IMR-90 (cell line): Measurements from ENCODE around the gene ADH1C. TPM values are rescaled to one million over a fixed set of nuclear protein-coding genes. Genes with fewer than 3 reads are reported as not detected.
"Not testable (repeated sequence)": the region's sequence is repeated elsewhere in the genome, so short reads cannot be mapped to it uniquely, and the experiment has no call there.

ENCODE experiments used
- ATAC-seq: fragments of 200-7000 bp; cut with Tn5 transposase; 2 replicates; pipeline ENCODE4 v1.9.1; 2020; ENCODE audit warnings: low read depth, mild to moderate bottlenecking, moderate library complexity
- BruUV-seq: library from RNA; stranded (reverse); fragments of 400-500 nt; replicated peaks from 2 replicates; lab custom pipeline; 2021; lab: Mats Ljungman, UMichigan
- CTCF ChIA-PET: fragments of 300-600 bp; formaldehyde crosslinking; extraction: SDS; loops from one replicate; lab custom pipeline; 2021; ENCODE audit warnings: antibody characterized with exemption; lab: Yijun Ruan, JAX
- POLR2A ChIA-PET: fragments of 300-600 bp; sonication (Branson Sonifier 250); formaldehyde crosslinking; loops from one replicate; lab custom pipeline; 2022; ENCODE audit warnings: antibody characterized with exemption; ENCODE audit not compliant: unreplicated experiment; lab: Charles Lee
- DNase-seq: peaks from one replicate; pipeline ENCODE4 v3.0.0; 2013
- H2AFZ ChIP-seq: replicated peaks from 2 replicates; pipeline ENCODE3; 2013; ENCODE audit warnings: low read length, mild to moderate bottlenecking; ENCODE audit not compliant: poor library complexity
- H2AK5ac ChIP-seq: 2 replicates; pipeline ENCODE4 v1.6.1; 2013; ENCODE audit warnings: low read depth, low read length, inconsistent platforms
- H2AK9ac ChIP-seq: replicated peaks from 2 replicates; pipeline ENCODE3; 2013; ENCODE audit warnings: mild to moderate bottlenecking, low read depth, low read length, moderate library complexity; ENCODE audit not compliant: poor library complexity
- H2BK120ac ChIP-seq: 2 replicates; pipeline ENCODE4 v1.6.1; 2013; ENCODE audit warnings: low read depth, low read length, inconsistent platforms
- H2BK15ac ChIP-seq: 3 replicates; pipeline ENCODE4 v1.6.1; 2013; ENCODE audit warnings: low read depth, low read length, inconsistent platforms
- H2BK20ac ChIP-seq: 2 replicates; pipeline ENCODE4 v1.6.1; 2013; ENCODE audit warnings: low read depth, mild to moderate bottlenecking, inconsistent platforms, low read length, moderate library complexity
- H2BK5ac ChIP-seq: 2 replicates; pipeline ENCODE4 v1.6.1; 2013; ENCODE audit warnings: mild to moderate bottlenecking, low read depth, low read length, inconsistent platforms; ENCODE audit not compliant: poor library complexity, severe bottlenecking
- H3K14ac ChIP-seq: replicated peaks from 2 replicates; pipeline ENCODE4 v1.6.1; 2013; ENCODE audit warnings: low read depth, low read length, inconsistent platforms
- H3K18ac ChIP-seq: 2 replicates; pipeline ENCODE4 v1.6.1; 2013; ENCODE audit warnings: low read depth, low read length, control low read depth
- H3K23ac ChIP-seq: 2 replicates; pipeline ENCODE4 v1.6.1; 2013; ENCODE audit warnings: low read depth, low read length, inconsistent platforms
- H3K27ac ChIP-seq: 2 replicates; pipeline ENCODE4 v1.5.1; 2013; ENCODE audit warnings: mild to moderate bottlenecking, control low read depth, low read length; ENCODE audit not compliant: insufficient read depth
- H3K27me3 ChIP-seq: 2 replicates; pipeline ENCODE4 v1.6.1; 2013; ENCODE audit warnings: low read length; ENCODE audit not compliant: control insufficient read depth, insufficient read depth
- H3K36me3 ChIP-seq: 2 replicates; pipeline ENCODE4 v1.6.1; 2013; ENCODE audit warnings: low read length, mixed read lengths; ENCODE audit not compliant: control insufficient read depth, insufficient read depth
- H3K4ac ChIP-seq: 2 replicates; pipeline ENCODE4 v1.6.1; 2013; ENCODE audit warnings: low read depth, low read length, inconsistent platforms
- H3K4me1 ChIP-seq: 2 replicates; pipeline ENCODE4 v1.6.1; 2013; ENCODE audit warnings: low read length, mixed read lengths; ENCODE audit not compliant: control insufficient read depth, insufficient read depth
- H3K4me2 ChIP-seq: 2 replicates; pipeline ENCODE4 v1.6.1; 2013; ENCODE audit warnings: low read depth, mild to moderate bottlenecking, control low read depth, low read length, moderate library complexity
- H3K4me3 ChIP-seq: 2 replicates; pipeline ENCODE4 v1.5.1; 2013; ENCODE audit warnings: low read depth, mild to moderate bottlenecking, control low read depth, low read length, moderate library complexity; ENCODE audit not compliant: insufficient read depth
- H3K56ac ChIP-seq: 2 replicates; pipeline ENCODE4 v1.6.1; 2013; ENCODE audit warnings: low read length, inconsistent platforms; ENCODE audit not compliant: insufficient read depth; ENCODE audit errors: extremely low read depth
- H3K79me1 ChIP-seq, 2 experiments: 2 replicates each; pipeline ENCODE4 v1.6.1; 2013; ENCODE audit warnings: low read length in 2 of 2, inconsistent platforms in 1 of 2, low read depth in 1 of 2
- H3K9ac ChIP-seq: 2 replicates; pipeline ENCODE4 v1.6.1; 2013; ENCODE audit warnings: low read depth, low read length, control low read depth
- H3K9me1 ChIP-seq: 2 replicates; pipeline ENCODE4 v1.6.1; 2013; ENCODE audit warnings: low read length, inconsistent platforms; ENCODE audit not compliant: insufficient read depth
- H3K9me3 ChIP-seq: 2 replicates; pipeline ENCODE4 v1.6.1; 2013; ENCODE audit warnings: low read length; ENCODE audit not compliant: control insufficient read depth, insufficient read depth
- H4K20me1 ChIP-seq: 2 replicates; pipeline ENCODE4 v1.6.1; 2013; ENCODE audit warnings: low read length, inconsistent platforms; ENCODE audit not compliant: insufficient read depth
- H4K5ac ChIP-seq: 2 replicates; pipeline ENCODE4 v1.6.1; 2013; ENCODE audit warnings: mild to moderate bottlenecking, low read depth, low read length, control low read depth
- H4K8ac ChIP-seq, 2 experiments: 2 replicates each; pipeline ENCODE4 v1.6.1; 2013; ENCODE audit warnings: low read depth in 2 of 2, low read length in 2 of 2, control low read depth in 1 of 2, inconsistent platforms in 1 of 2
- H4K91ac ChIP-seq: 2 replicates; pipeline ENCODE4 v1.6.1; 2013; ENCODE audit warnings: low read depth, low read length, inconsistent platforms; ENCODE audit not compliant: insufficient read depth
- MAFK ChIP-seq: IDR thresholded peaks from 2 replicates; pipeline ENCODE4 v1.6.1; 2012; ENCODE audit warnings: low read depth, low read length, improper control_type of control experiment
- RAD21 ChIP-seq: IDR thresholded peaks from 2 replicates; pipeline ENCODE4 v1.6.1; 2012; ENCODE audit warnings: low read length, improper control_type of control experiment
- RCOR1 ChIP-seq: IDR thresholded peaks from 2 replicates; pipeline ENCODE4 v1.6.1; 2012; ENCODE audit warnings: mild to moderate bottlenecking, low read length, improper control_type of control experiment; ENCODE audit not compliant: insufficient replicate concordance
- SMC3 ChIP-seq: fragments of 150-350 bp; IDR thresholded peaks from 2 replicates; pipeline ENCODE4 v1.6.1; 2016; ENCODE audit warnings: low read depth, mild to moderate bottlenecking, antibody characterized with exemption, low read length, moderate library complexity
- WGBS, 2 experiments: methylation state at CpG; one replicate each; pipeline versions ENCODE4 v1.1.5 to v1.1.7; 2013; ENCODE audit warnings: missing lambda C conversion rate in 2 of 2; ENCODE audit not compliant: insufficient read length in 1 of 2; ENCODE audit errors: extremely low coverage in 2 of 2; 5-methylcytosine and 5-hydroxymethylcytosine counted together
- dilution Hi-C: fragments of 300-500 bp; cut with HindIII; formaldehyde crosslinking; loops from one replicate; pipeline ENCODE4 v1.14.3; 2018; ENCODE audit warnings: low sequenced_read_pairs; ENCODE audit not compliant: unreplicated experiment
- in situ Hi-C: fragments of 300-500 bp; cut with MboI; formaldehyde crosslinking; loops from 3 replicates; pipeline ENCODE4 v1.14.3; 2019; ENCODE audit warnings: low sequenced_read_pairs, inconsistent platforms, mixed read lengths
- intact Hi-C: fragments of 100-400 bp; cut with micrococcal nuclease; formaldehyde crosslinking; loops from 2 replicates; pipeline ENCODE4 v1.10.0; 2022
- polyA plus RNA-seq, 3 experiments: library from polyadenylated mRNA; depleted of rRNA; stranded (reverse); fragments of >200 nt; gene quantifications; 2 replicates each; pipeline ENCODE4 v1.2.3, GENCODE V29; 2012; ENCODE audit warnings: low replicate concordance in 1 of 3
- total RNA-seq: library from RNA; depleted of rRNA; stranded (reverse); fragments of >200 nt; gene quantifications from 2 replicates; pipeline ENCODE4 v1.2.3, GENCODE V29; 2012

Gene ADH1C
- total and polyA plus RNA-seq, 2 of the 4 experiments (the other 2 are of a cell fraction), result 0.26 TPM; not detected in 1

DNA sequence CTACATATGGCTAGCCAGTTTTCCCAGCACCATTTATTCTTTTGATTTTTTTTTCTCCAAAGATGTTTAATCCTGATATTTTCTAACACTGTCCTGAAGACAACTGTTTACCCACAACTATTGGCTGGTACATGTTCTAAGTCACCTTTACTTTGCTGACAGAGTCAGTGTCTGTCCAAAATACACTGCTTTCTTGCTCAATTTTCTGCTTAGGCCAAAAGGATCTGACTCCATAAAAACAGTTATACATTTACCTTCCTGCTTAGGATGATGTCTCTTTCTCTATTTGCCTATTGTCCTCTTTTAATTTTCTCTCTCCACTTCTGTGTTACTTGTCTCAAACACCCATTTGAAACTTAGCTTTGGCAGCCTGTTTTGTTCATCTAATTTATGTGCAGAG lies 3.2 kb downstream of the ADH1C start:
- intact Hi-C loops, result no loop called here
- POLR2A ChIA-PET, result no interaction called here
- Histone ChIP-seq H4K8ac (no peak overlapping the region), H2AFZ (no peak overlapping the region), H3K4me1 (peaks cover 4% of the 10 kb centered on the region; the same call in 1 of the 2 replicates), H3K9ac (no peak overlapping the region), H3K27ac (no peak overlapping the region), H3K18ac (no peak overlapping the region), H2BK120ac (no peak overlapping the region), H4K91ac (no peak overlapping the region), H3K56ac (no peak overlapping the region), H3K9me1 (no peaks in the 10 kb centered on the region), H3K9me3 (no peaks in the 10 kb centered on the region), H4K20me1 (no peaks in the 10 kb centered on the region), H2BK5ac (no peak overlapping the region), H3K27me3 (no peaks in the 10 kb centered on the region), H3K79me1 (no peaks in the 10 kb centered on the region), H3K14ac (no peak overlapping the region), H4K5ac (no peak overlapping the region), H2BK15ac (no peak overlapping the region), H3K36me3 (no peaks in the 10 kb centered on the region), H3K4me3 (no peak overlapping the region), H3K23ac (no peak overlapping the region), H3K4ac (no peak overlapping the region), H3K4me2 (no peak overlapping the region), H2AK9ac (no peak overlapping the region), H2BK20ac (no peak overlapping the region), H2AK5ac (no peak overlapping the region)
- DNase-seq (no peak), ATAC-seq (no peak)
- dilution Hi-C loops, result no loop called here
- BruUV-seq, result no TSS peak
- TF ChIP-seq RAD21 (no peak), SMC3 (no peak), RCOR1 (no peak), MAFK (no peak)
- CTCF ChIA-PET, result no interaction called here
- in situ Hi-C loops, result no loop called here

DNA sequence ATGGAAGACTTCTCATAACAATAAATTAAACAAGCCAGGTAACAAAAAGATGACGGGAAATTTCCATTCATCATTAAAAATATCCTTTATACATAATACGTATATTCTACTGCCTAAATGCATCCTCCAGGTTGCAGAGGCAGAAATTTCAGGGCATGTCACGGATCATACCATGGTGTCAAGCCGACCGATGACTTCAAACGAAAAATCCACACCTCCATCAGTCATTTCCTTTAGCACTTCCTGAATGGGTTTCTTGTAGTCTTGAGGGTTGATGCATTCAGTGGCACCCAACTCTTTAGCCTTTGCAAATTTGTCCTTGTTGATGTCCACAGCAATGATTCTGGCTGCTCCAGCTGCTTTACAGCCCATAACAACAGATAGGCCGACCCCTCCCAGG lies 9.9 kb downstream of the ADH1C start:
- dilution Hi-C loops, H3K4ac ChIP-seq, H3K9ac ChIP-seq, POLR2A ChIA-PET, H2BK20ac ChIP-seq, H3K79me1 ChIP-seq, H3K4me2 ChIP-seq, DNase-seq, H3K56ac ChIP-seq, CTCF ChIA-PET, ATAC-seq, H3K27me3 ChIP-seq, H4K91ac ChIP-seq, H3K14ac ChIP-seq, H4K20me1 ChIP-seq, H3K9me3 ChIP-seq, H2BK15ac ChIP-seq, H3K4me1 ChIP-seq, H3K36me3 ChIP-seq, H2AK5ac ChIP-seq, H2BK5ac ChIP-seq, H4K5ac ChIP-seq, H3K23ac ChIP-seq, BruUV-seq, H3K27ac ChIP-seq, intact Hi-C loops, in situ Hi-C loops, H2AK9ac ChIP-seq, H4K8ac ChIP-seq, H2BK120ac ChIP-seq, H3K9me1 ChIP-seq, H3K4me3 ChIP-seq, H2AFZ ChIP-seq, H3K18ac ChIP-seq: not testable (repeated sequence)
- no CpG with 5 or more reads among the region's 7 CpGs for WGBS, 2 experiments
